Parathyroid adenoma (tissue), 2 donors: ENCODE data around the gene TRAF3.
"Not testable (repeated sequence)": the region's sequence is repeated elsewhere in the genome, so short reads cannot be mapped to it uniquely, and the experiment has no call there.

Source experiments
- H2AFZ ChIP-seq: fragments of 300-600 bp; sonication (generic); one replicate; pipeline ENCODE4 v1.7.0; 2017; ENCODE audit warnings: antibody characterized with exemption, mild to moderate bottlenecking
- H3K27ac ChIP-seq: fragments of 300-600 bp; sonication (generic); one replicate; pipeline ENCODE4 v1.7.0; 2017
- H3K27me3 ChIP-seq: fragments of 300-600 bp; sonication (generic); one replicate; pipeline ENCODE4 v1.7.0; 2017; ENCODE audit warnings: low read length; ENCODE audit not compliant: control insufficient read depth, insufficient read depth
- H3K36me3 ChIP-seq: fragments of 300-600 bp; sonication (generic); one replicate; pipeline ENCODE4 v1.7.0; 2017; ENCODE audit warnings: low read length; ENCODE audit not compliant: control insufficient read depth, insufficient read depth
- H3K4me1 ChIP-seq: fragments of 300-600 bp; sonication (generic); one replicate; pipeline ENCODE4 v1.7.0; 2017; ENCODE audit warnings: control low read depth
- H3K4me2 ChIP-seq: fragments of 300-600 bp; sonication (generic); one replicate; pipeline ENCODE4 v1.7.0; 2017; ENCODE audit warnings: low read length
- H3K4me3 ChIP-seq: fragments of 300-600 bp; sonication (generic); one replicate; pipeline ENCODE4 v1.7.0; 2017; ENCODE audit warnings: low read depth, low read length
- H3K79me2 ChIP-seq: fragments of 300-600 bp; sonication (generic); one replicate; pipeline ENCODE4 v1.7.0; 2017; ENCODE audit warnings: control low read depth
- H3K9ac ChIP-seq: fragments of 300-600 bp; sonication (generic); one replicate; pipeline ENCODE4 v1.7.0; 2017; ENCODE audit warnings: mild to moderate bottlenecking
- H3K9me3 ChIP-seq: fragments of 300-600 bp; sonication (generic); one replicate; pipeline ENCODE4 v1.7.0; 2017; ENCODE audit warnings: low read length; ENCODE audit not compliant: control insufficient read depth
- TF ChIP-seq, protein P1 (sequence below): fragments of 300-600 bp; sonication (generic); IDR thresholded peaks from one replicate; pipeline ENCODE4 v1.7.0; 2017; ENCODE audit warnings: antibody characterized with exemption, mild to moderate bottlenecking
- donor health status: primary hyperparathyroidism.

TRAF3 gene

DNA sequence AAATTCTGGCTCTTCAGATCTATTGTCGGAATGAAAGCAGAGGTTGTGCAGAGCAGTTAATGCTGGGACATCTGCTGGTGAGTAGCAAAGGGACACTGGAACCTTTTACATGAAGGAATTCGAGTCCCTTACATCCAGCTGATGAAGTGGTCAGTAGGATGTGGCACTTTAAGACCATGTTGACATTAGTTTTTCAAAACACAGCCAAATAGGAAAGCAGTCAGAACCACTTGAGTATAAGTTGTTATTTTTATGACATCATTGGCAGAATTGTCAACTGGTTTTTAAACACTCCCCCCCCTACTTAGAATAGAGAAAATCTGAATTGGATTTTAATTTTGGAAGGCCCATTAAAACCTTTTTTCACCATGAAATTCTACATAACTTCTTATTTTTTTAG lies 98.4 kb downstream of the TRAF3 start:
- TF ChIP-seq, protein P1, sequence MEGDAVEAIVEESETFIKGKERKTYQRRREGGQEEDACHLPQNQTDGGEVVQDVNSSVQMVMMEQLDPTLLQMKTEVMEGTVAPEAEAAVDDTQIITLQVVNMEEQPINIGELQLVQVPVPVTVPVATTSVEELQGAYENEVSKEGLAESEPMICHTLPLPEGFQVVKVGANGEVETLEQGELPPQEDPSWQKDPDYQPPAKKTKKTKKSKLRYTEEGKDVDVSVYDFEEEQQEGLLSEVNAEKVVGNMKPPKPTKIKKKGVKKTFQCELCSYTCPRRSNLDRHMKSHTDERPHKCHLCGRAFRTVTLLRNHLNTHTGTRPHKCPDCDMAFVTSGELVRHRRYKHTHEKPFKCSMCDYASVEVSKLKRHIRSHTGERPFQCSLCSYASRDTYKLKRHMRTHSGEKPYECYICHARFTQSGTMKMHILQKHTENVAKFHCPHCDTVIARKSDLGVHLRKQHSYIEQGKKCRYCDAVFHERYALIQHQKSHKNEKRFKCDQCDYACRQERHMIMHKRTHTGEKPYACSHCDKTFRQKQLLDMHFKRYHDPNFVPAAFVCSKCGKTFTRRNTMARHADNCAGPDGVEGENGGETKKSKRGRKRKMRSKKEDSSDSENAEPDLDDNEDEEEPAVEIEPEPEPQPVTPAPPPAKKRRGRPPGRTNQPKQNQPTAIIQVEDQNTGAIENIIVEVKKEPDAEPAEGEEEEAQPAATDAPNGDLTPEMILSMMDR, result no peak
- Histone ChIP-seq H3K27ac (no peak overlapping the region), H3K27me3 (no peaks in the 10 kb centered on the region), H3K4me1 (no peaks in the 10 kb centered on the region), H2AFZ (no peak overlapping the region), H3K79me2 (no peaks in the 10 kb centered on the region), H3K9me3 (no peaks in the 10 kb centered on the region), H3K4me2 (no peak overlapping the region), H3K9ac (no peak overlapping the region), H3K4me3 (no peak overlapping the region), H3K36me3 (no peaks in the 10 kb centered on the region)

DNA sequence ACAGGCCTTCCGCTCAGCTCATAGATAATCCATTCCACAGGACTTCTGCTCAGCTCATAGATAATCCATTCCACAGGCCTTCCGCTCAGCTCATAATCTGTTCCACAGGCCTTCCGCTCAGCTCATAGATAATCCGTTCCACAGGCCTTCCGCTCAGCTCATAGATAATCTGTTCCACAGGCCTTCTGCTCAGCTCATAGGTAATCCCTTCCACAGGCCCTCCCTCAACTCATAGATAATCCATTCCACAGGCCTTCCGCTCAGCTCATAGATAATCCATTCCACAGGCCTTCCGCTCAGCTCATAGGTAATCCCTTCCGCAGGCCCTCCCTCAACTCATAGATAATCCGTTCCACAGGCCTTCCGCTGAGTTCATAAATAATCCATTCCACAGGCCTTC lies 100.3 kb downstream of the TRAF3 start:
- not testable (repeated sequence) for H3K4me1 ChIP-seq, H3K79me2 ChIP-seq, H3K27ac ChIP-seq, H3K36me3 ChIP-seq, H3K9ac ChIP-seq, H3K4me3 ChIP-seq, H3K27me3 ChIP-seq, H2AFZ ChIP-seq, H3K4me2 ChIP-seq, H3K9me3 ChIP-seq

DNA sequence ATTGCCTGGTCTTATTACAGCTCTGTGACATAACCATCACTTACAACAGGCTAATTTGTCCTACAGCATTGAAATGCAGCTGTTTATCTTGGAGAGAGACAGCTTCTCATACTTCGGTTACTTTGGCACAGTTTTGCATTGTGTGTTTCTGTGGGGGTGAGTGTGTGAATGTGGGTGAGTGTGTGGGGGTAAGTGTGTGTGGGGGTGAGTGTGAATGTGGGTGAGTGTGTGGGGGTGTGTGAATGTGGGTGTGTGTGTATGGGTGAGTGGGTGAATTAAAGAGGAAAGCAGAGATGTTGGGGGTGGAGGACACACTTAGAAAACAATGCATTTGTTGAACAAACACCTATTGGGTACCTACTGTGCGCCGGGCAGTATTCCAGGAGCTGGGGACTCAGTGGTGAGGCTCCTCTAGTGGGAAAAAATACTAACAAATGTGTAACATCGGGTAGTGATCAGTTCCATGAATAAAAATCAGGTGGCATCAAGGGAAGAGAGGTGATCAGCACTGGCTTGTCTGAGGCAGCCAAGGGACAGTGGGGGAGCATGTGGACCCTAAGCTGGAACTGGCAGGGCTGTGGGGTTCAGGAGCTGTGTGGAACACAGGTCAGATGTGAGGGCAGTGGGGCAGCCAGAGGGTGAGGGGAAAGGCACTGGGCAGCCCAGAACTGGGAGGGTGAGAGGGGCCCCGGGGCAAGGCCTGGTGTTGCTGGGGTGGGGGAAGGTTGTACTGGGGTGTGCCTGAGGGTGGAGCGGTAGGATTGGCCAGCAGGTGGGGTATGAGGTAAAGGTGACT lies 101.1 kb downstream of the TRAF3 start:
- H3K9me3 ChIP-seq, result no peaks in the 10 kb centered on the region
- no peak overlapping the region for H3K4me3 ChIP-seq
- no peaks in the 10 kb centered on the region for H3K79me2 ChIP-seq
- H3K27me3 ChIP-seq, result no peaks in the 10 kb centered on the region
- H3K4me2 ChIP-seq, result no peak overlapping the region
- no peak overlapping the region for H3K27ac ChIP-seq
- H3K36me3 ChIP-seq, result no peaks in the 10 kb centered on the region
- H2AFZ ChIP-seq, result no peak overlapping the region
- TF ChIP-seq, protein P1, result no peak
- H3K9ac ChIP-seq, result no peak overlapping the region
- H3K4me1 ChIP-seq, result no peaks in the 10 kb centered on the region

DNA sequence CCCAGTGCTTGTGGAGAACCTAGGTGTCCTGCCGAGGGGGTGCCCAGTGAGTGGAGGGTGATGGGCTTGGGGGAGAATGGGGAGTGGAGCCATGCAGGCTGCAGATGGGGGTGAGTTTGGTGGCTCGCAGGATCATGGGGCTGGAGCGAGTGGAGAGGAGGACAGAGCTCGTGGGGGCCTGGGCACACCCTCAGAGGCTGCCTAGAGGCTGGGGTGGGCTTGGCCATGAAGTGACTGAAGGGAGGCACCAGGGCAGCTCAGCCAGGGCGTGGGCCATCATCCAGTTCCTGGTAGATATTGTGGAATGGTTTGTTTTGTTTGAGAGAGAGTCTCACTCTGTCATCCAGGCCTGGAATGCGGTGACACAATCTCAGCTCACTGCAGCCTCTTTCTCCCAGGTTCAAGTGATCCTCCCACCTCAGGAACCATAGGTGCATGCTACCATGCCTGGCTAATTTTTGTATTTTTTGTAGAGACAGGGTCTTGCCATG lies 101.8 kb downstream of the TRAF3 start:
- no peaks in the 10 kb centered on the region for H3K9me3 ChIP-seq
- no peak overlapping the region for H3K4me3 ChIP-seq
- no peaks in the 10 kb centered on the region for H3K36me3 ChIP-seq
- H3K4me1 ChIP-seq, result no peaks in the 10 kb centered on the region
- no peaks in the 10 kb centered on the region for H3K79me2 ChIP-seq
- no peak overlapping the region for H3K27ac ChIP-seq
- H3K9ac ChIP-seq, result no peak overlapping the region
- no peak overlapping the region for H3K4me2 ChIP-seq
- H3K27me3 ChIP-seq, result no peaks in the 10 kb centered on the region
- TF ChIP-seq, protein P1, result no peak
- no peak overlapping the region for H2AFZ ChIP-seq

DNA sequence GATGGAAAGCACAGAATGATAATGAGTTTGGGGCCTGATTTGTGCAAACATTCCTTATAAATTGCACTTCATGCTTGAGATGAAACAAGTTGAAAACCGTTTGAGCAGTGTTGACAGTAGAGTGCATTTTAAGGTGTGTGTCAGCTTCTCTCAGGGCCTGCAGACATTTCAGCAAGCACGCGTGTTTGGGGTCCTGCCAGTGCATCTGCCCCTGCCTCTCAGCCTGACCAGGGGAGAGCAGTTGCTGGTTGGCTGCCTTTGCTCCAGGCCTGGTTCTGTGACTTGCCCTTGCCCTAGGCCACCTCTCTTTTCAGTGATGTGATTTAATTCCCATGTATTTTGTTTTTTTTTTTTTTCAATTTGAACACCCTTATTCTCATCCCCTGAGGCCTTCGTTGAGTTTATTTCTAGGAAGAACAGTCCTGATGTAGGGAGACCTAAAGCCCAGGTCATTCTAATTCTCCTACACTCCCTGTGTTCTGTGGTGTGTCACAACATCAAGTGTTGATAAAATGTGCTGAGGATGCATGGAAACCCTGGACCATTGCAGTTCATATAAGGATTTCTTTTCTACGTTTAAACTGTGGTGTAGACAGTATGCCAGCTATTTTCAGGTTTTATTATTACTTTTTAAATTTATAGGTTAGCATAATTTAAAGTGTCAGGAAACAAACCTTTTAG lies 105.1 kb downstream of the TRAF3 start:
- no peaks in the 10 kb centered on the region for H3K27me3 ChIP-seq
- no peaks in the 10 kb centered on the region for H3K36me3 ChIP-seq
- TF ChIP-seq, protein P1, result no peak
- H2AFZ ChIP-seq, result no peak overlapping the region
- no peak overlapping the region for H3K27ac ChIP-seq
- H3K4me3 ChIP-seq, result no peak overlapping the region
- no peak overlapping the region for H3K9ac ChIP-seq
- no peaks in the 10 kb centered on the region for H3K9me3 ChIP-seq
- H3K79me2 ChIP-seq, result no peaks in the 10 kb centered on the region
- no peak overlapping the region for H3K4me2 ChIP-seq
- no peaks in the 10 kb centered on the region for H3K4me1 ChIP-seq
